HG03135 (cell line): Measurements from ENCODE around the gene PEX12.
"Not testable (repeated sequence)": the region's sequence is repeated elsewhere in the genome, so short reads cannot be mapped to it uniquely, and the experiment has no call there.

Source experiments
- ATAC-seq: cut with Tn5 transposase; IDR thresholded peaks from one replicate; pipeline ENCODE4 v1.9.1; 2021; ENCODE audit warnings: mild to moderate bottlenecking, moderate library complexity; ENCODE audit not compliant: unreplicated experiment

Gene PEX12

GRCh38 chr17:35578929-35579432 lies 610 bp upstream of the PEX12 start:
- no peak for ATAC-seq

- no peak for ATAC-seq
Observed at GRCh38 chr17:35577830-35578196, 558 bp downstream of the PEX12 start.

GRCh38 chr17:35575759-35576158 lies 2.6 kb downstream of the PEX12 start:
- ATAC-seq: no peak

GRCh38 chr17:35569405-35569804 lies 9.0 kb downstream of the PEX12 start:
- no peak for ATAC-seq

- ATAC-seq: no peak
Observed at GRCh38 chr17:35568561-35568960, 9.8 kb downstream of the PEX12 start.

DNA sequence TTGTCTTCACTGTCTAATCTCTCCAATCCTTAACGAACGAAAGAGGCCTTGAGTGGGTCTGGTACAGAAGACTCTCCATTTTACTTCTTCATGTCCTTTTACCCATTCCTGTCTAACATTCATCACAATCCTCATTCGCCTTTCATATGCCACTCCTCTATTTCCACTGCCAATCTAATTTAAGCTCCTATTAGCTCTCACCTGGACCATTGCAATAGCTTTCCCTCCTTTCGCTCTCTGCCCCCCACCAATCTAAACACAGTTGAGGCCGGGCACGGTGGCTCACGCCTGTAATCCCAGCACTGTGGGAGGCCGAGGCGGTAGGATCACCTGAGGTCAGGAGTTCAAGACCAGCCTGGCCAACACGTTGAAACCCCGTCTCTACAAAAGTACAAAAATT lies 11.4 kb downstream of the PEX12 start:
- no peak for ATAC-seq

- ATAC-seq: not testable (repeated sequence)
Observed at GRCh38 chr17:35563181-35563580, 15.2 kb downstream of the PEX12 start.

DNA sequence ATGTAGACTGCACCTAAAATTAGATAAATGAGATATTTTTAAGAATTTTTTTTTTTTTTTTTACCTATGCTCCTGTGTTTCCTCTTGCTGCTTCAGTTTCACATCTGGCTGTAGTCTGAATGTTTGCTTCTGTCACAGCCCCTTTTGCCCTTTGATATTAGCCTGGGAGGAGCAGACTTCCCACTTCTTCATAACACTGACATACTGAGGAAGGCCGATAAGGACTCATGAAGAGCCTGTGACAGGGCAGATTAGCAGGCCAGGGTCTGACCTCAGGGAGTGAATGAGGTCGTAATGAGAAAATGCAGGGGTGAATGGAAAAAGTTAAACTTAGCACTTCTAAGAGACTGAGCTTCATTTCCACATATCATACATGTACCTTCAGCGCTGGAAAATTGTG lies 17.7 kb downstream of the PEX12 start, which contains the start of gene SLFN14:
Gene SLFN14 (minus strand): TSS at position 117 of the 400 bp plus-strand sequence. CDS start 2,757 bp downstream, outside the sequence.
- ATAC-seq: no peak

- ATAC-seq: no peak
Observed at GRCh38 chr17:35559495-35560210, 18.7 kb downstream of the PEX12 start.

- ATAC-seq: no peak
Observed at GRCh38 chr17:35557353-35557752, 21.0 kb downstream of the PEX12 start.

DNA sequence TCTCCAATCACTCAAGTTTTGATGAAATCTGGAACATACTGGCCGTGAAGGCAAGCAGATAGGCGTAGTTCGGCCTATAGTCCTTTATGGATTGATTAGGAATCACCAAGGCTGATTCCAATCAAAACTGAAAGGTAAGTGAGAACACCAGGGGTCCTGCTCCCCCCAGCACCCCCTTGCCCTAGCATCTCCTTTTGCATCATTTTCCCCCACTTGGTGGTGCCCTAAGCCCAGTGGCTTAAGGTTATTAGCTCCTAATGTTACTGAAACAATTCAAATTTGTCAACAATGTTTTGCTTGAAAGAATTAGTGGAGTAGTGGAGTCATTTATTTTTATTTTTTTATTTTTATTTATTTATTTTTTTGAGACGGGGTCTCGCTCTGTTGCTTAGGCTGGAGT lies 22.7 kb downstream of the PEX12 start:
- ATAC-seq: no peak

DNA sequence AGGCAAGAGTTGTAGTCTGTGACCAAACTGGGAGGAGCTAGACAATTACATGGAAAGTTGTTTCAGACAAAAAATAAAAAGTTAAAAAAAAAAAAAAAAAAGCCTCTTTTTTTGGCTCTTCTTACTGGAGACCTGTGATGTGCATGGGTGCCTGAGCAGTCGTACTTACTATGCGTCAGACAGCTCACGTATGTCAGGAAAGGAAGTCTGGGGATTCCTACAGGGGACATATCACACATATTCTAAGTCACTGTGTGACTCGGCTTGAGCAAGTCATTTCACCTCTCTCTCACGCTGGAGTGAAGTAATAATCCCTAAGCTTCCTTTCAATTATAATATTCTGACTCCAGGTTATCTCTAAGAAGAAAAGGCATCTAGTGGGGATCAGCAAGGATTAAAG lies 23.7 kb downstream of the PEX12 start:
- no peak for ATAC-seq

DNA sequence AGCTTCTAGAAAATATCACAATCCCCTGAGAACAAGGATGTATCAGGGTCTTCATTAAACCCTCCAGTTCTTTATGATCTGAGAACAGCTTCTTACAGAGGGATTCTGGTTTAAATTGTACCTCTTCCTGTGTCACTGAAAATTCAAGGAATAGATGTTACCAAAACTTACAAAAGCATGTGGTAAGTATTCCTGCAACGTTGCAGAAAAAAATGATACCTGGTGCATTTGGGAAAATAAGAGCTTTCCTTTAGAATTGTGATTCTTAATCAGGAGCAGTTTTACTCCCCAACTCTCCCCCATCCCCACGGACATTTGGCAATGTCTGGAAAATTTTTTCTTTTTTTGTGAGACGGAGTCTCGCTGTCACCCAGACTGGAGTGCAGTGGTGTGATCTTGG lies 25.1 kb downstream of the PEX12 start:
- ATAC-seq: no peak

DNA sequence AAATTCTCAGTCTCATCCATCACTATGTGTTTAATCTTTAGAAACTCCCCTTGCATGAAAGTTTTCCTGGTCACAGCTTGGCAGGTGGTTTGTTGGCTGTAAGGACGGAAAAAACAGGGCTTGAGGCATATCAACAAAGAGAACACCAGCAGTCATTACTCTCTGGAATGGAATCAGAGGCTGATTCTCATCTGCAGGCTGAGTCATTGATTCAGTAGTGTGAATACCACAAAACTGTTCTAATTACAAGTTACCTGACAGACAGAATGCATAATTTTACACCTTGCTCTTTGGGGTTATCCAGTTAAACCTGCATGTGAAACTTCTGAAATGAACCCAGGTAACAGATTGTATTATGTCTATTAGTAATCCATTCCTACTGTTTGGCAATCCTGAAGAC lies 29.4 kb downstream of the PEX12 start:
- ATAC-seq: no peak

DNA sequence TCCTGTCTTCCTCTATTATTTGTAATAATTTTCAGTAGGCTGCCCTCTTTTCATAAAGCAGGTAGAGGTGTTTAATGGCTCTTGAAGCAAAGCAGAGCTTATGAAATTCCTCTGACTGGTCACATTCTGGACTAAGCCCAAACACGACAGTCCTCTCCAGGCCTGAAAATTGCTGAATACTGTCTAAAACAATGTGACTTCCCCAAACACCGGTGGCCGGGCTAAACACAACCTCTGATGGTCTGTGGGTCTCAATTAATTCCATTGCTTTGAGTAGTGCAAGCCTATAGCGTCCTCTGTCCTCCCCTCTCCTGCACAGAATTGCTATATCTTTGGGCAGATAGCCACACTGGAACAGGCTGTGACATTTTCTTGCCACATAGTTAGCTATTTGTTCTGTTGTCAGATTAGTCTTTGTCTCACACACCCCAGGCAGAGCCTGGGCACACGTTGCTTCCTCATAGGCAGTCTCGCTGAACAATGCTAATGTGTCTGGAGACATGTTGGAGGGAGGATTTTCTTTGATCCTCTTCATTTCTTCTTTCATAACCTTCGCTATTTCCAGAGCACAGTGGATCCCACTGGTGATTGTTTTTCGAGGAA lies 30.1 kb downstream of the PEX12 start:
- no peak for ATAC-seq

- ATAC-seq: no peak
Observed at GRCh38 chr17:35546487-35546886, 31.9 kb downstream of the PEX12 start.

GRCh38 chr17:35545150-35545549 lies 33.2 kb downstream of the PEX12 start:
- no peak for ATAC-seq

DNA sequence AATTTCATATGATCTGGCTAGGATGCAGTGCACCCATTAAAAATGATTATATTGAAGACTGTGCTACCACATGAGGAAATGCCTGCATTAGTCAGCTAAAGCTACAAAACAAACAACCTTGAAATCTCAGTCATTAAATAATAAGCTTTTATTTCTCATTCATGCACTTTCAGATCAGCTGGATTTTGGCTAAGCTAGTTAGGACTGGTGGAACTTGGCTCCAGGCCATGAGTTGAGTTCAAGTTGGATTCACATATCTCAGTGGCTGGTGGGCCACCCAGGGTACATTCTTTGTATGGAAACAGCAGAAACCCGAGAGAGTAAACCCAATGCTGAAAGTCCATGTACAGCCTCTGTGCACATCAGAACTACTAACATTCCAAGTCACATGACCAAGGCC lies 34.5 kb downstream of the PEX12 start:
- ATAC-seq: no peak

DNA sequence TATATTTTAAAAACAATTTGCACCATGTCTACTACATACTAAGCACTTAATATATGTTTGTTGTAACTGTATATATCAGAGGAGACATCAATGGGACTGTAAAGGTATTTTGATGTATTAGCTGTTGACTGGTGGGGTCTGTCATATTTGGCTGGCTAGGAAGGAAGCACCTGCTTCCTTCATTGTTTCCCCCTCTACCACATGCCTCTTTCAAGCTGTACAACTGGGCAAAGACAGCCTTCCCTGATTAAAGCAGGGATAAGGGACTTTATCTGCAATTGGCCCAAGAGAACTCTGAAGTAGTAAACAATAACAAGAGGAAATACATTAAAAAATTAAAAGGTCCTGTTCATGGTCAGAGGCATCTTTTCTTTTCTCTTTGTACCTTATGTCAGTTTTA lies 35.4 kb downstream of the PEX12 start:
- no peak for ATAC-seq

DNA sequence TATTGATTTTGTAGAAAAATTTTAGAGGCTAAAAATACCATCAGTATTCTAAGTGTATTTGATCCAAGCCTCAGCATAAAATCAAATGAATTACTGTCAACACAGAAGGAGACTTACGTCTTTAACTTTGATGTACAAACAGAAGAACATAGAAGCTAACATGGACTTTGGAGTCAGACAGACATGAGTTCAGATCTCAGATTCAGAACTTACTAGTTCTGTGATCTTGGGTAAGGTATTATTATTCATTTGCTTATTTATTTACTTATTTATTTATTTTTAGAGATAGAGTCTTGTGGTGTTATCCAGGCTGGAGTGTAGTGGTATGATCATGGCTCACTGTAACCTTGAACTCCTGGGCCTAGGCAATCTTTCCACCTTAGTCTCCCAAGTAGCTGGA lies 36.9 kb downstream of the PEX12 start:
- no peak for ATAC-seq

- no peak for ATAC-seq
Observed at GRCh38 chr17:35540589-35541404, 37.6 kb downstream of the PEX12 start.

DNA sequence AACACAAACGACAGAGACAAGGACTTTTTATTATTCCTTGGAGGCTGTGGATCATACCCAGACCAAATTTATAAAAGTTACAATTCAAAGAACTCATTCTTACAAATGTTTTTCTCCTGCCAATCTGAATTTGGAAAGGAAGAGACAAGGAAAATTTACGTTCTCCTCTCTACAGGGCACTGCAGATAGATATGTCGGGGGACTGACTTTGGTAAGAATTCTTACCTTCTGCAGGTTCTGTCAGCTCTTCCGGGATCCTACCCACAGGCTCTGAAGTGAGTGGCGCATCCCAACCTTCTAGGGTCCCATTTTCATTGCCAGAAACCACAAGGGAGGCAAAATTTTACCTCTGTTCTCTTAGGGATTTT lies 38.7 kb downstream of the PEX12 start:
- ATAC-seq: no peak
